ENCODE results near the gene HSF5. TPM values are rescaled to one million over a fixed set of nuclear protein-coding genes. Genes with fewer than 3 reads are reported as not detected.

HSF5 gene
- polyA plus RNA-seq, 3 donors, result 0.07 TPM; not detected in 2

DNA sequence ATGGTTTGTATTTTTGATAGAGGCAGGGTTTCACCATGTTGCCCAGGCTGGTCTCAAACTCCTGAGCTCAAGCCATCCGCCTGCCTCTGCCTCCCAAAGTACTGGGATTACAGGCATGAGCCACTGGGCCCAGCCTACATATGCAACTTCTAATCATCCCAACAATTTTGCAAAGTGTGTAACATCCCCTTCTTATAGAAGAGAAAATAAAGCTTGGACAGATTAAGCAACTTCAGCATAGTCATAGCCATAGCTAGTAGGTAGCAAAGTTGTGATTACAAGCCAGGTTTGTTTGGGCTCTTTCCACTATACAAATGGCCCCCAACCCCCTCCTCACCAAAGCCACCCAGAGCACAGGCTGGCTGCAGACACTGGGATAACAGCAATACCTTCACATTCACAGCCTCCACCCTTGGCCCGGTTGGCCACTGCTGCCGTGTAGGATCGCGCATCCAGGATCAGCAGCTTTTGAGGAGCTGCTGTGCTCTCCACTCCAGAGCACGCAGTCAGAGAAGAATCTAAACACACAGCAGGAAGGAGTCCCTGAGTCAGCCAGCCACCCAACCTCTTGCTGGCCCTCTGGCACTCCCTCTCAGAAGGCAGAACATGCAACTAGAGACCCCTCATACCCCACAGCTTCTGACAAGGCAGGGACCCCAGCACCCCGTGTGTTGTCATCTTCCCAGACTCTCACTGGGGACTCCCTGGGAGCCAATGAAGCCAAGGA lies 18.3 kb upstream of the HSF5 start:
- TF ChIP-seq, protein P1, sequence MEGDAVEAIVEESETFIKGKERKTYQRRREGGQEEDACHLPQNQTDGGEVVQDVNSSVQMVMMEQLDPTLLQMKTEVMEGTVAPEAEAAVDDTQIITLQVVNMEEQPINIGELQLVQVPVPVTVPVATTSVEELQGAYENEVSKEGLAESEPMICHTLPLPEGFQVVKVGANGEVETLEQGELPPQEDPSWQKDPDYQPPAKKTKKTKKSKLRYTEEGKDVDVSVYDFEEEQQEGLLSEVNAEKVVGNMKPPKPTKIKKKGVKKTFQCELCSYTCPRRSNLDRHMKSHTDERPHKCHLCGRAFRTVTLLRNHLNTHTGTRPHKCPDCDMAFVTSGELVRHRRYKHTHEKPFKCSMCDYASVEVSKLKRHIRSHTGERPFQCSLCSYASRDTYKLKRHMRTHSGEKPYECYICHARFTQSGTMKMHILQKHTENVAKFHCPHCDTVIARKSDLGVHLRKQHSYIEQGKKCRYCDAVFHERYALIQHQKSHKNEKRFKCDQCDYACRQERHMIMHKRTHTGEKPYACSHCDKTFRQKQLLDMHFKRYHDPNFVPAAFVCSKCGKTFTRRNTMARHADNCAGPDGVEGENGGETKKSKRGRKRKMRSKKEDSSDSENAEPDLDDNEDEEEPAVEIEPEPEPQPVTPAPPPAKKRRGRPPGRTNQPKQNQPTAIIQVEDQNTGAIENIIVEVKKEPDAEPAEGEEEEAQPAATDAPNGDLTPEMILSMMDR (IDR thresholded peaks at IDR 0.05), result no peak
- H3K27ac Mint-ChIP-seq, result peak overlapping the region; percentile 80 to 89 (median 83)
- WGBS (ENCODE audit: insufficient coverage), result 98% methylated on average over 6 of the region's 7 CpGs

DNA sequence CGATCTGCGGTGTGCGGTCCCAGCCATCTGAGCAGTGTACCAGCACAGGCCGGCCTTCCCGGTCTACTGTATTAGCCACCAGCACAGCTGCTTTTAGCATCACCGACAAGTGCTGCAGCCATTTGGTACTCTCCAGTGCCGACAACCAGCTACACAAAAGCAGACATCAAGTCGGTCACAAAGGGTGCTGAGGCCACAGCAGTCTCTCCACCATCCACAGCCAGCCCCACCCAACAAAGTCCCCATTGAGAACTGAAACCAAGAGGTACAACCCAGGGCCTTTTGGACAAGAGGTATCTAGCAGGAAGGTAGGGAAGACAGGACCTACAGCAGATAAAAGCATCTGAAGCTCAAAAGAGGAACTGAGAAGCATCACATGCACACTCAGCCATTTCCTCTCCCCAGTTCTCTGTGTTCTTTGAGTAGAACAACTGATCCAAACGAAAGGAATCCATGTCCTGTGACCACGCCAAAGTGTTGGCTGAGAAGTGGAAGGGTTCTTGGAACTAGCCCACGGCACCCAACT lies 16.7 kb upstream of the HSF5 start:
- 97% methylated on average over 7 of the region's 11 CpGs for WGBS (ENCODE audit: insufficient coverage)
- Histone ChIP-seq H3K27me3 (ENCODE audit: control insufficient read depth in 2 of 2, insufficient read depth in 2 of 2, low read length in 2 of 2) (no peaks in the 10 kb centered on the region), H3K9ac (ENCODE audit: insufficient read depth, low read length, poor library complexity, severe bottlenecking) (no peak overlapping the region), H3K9me3 (replicated peaks in 1 of 2; ENCODE audit: control insufficient read depth in 1 of 2, insufficient read depth in 1 of 2, low read length in 2 of 2) (no peaks in the 10 kb centered on the region), H3K4me2 (replicated peaks; ENCODE audit: extremely low read depth, low read length, poor library complexity, severe bottlenecking) (peak overlapping the region; percentile 33), H4K20me1 (ENCODE audit: insufficient read depth, low read length) (peaks cover 5% of the 10 kb centered on the region), H2AFZ (ENCODE audit: insufficient read depth, low read depth, low read length, poor library complexity, severe bottlenecking) (peak overlapping the region; percentile 69), H3K27ac (ENCODE audit: low read depth in 1 of 2, low read length in 2 of 2) (peak overlapping the region; percentile 72 to 79), H3K79me2 (ENCODE audit: insufficient read depth, low read length) (peaks cover 4% of the 10 kb centered on the region), H3K36me3 (replicated peaks in 1 of 2; ENCODE audit: control insufficient read depth in 1 of 2, insufficient read depth in 2 of 2, low read length in 2 of 2) (peaks cover 64 to 90% of the 10 kb centered on the region in 2 donors), H3K4me1 (ENCODE audit: control insufficient read depth in 1 of 2, insufficient read depth in 2 of 2, low read length in 2 of 2) (peaks cover 42 to 47% of the 10 kb centered on the region in 2 donors), H3K4me3 (replicated peaks in 1 of 3; ENCODE audit: low read depth in 2 of 3, low read length in 3 of 3) (peak overlapping the region in 1 of 3 experiments; percentile 24)
- peaks cover 69 to 87% of the 10 kb centered on the region in 2 donors for H3K36me3 Mint-ChIP-seq
- peak overlapping the region in 1 of 2 donors; percentile 41 for H3K4me3 Mint-ChIP-seq
- TF ChIP-seq, protein P1 (IDR thresholded peaks at IDR 0.05), result no peak
- peak overlapping the region; percentile 80 to 94 (median 89) for H3K27ac Mint-ChIP-seq
- intact Hi-C loops (cut with micrococcal nuclease), result no loop called here
- peaks cover 0 to 2% (median 0%) of the 10 kb centered on the region in 7 donors for H3K9me3 Mint-ChIP-seq
- H3K4me1 Mint-ChIP-seq, result peaks cover 44% of the 10 kb centered on the region
- peak; percentile 45 to 71 (median 66) for DNase-seq
- H3K27me3 Mint-ChIP-seq (ENCODE audit: low read depth in 3 of 3), result no peaks in the 10 kb centered on the region

More for the DNA sequence above, 18.3 kb upstream of the HSF5 start:
- Histone ChIP-seq H3K36me3 (replicated peaks in 1 of 2; ENCODE audit: control insufficient read depth in 1 of 2, insufficient read depth in 2 of 2, low read length in 2 of 2) (peaks cover 69 to 90% of the 10 kb centered on the region in 2 donors), H3K4me1 (ENCODE audit: control insufficient read depth in 1 of 2, insufficient read depth in 2 of 2, low read length in 2 of 2) (peaks cover 42 to 47% of the 10 kb centered on the region in 2 donors), H2AFZ (ENCODE audit: insufficient read depth, low read depth, low read length, poor library complexity, severe bottlenecking) (no peak overlapping the region), H4K20me1 (ENCODE audit: insufficient read depth, low read length) (peaks cover 5% of the 10 kb centered on the region), H3K27me3 (ENCODE audit: control insufficient read depth in 2 of 2, insufficient read depth in 2 of 2, low read length in 2 of 2) (no peaks in the 10 kb centered on the region), H3K4me3 (replicated peaks in 1 of 3; ENCODE audit: low read depth in 2 of 3, low read length in 3 of 3) (no peak overlapping the region), H3K4me2 (replicated peaks; ENCODE audit: extremely low read depth, low read length, poor library complexity, severe bottlenecking) (no peak overlapping the region), H3K9ac (ENCODE audit: insufficient read depth, low read length, poor library complexity, severe bottlenecking) (no peak overlapping the region), H3K27ac (ENCODE audit: low read depth in 1 of 2, low read length in 2 of 2) (peak overlapping the region; percentile 53 to 71), H3K9me3 (replicated peaks in 1 of 2; ENCODE audit: control insufficient read depth in 1 of 2, insufficient read depth in 1 of 2, low read length in 2 of 2) (no peaks in the 10 kb centered on the region), H3K79me2 (ENCODE audit: insufficient read depth, low read length) (peaks cover 4% of the 10 kb centered on the region)
- H3K4me1 Mint-ChIP-seq, result peaks cover 45% of the 10 kb centered on the region
- H3K36me3 Mint-ChIP-seq, result peaks cover 77 to 89% of the 10 kb centered on the region in 2 donors
- DNase-seq, result no peak
- intact Hi-C loops (cut with micrococcal nuclease), result no loop called here
- peaks cover 0 to 2% (median 0%) of the 10 kb centered on the region in 7 donors for H3K9me3 Mint-ChIP-seq
- H3K27me3 Mint-ChIP-seq (ENCODE audit: low read depth in 3 of 3), result no peaks in the 10 kb centered on the region
- H3K4me3 Mint-ChIP-seq, result no peak overlapping the region

Data from CD14-positive monocyte (primary cell).